ENCODE measurements around the gene CLUH. TPM values are rescaled to one million over a fixed set of nuclear protein-coding genes. Genes with fewer than 3 reads are reported as not detected.

The CLUH gene
- total and polyA plus RNA-seq, 10 donors, result 14.3 to 82.6 (median 49.4) TPM

DNA sequence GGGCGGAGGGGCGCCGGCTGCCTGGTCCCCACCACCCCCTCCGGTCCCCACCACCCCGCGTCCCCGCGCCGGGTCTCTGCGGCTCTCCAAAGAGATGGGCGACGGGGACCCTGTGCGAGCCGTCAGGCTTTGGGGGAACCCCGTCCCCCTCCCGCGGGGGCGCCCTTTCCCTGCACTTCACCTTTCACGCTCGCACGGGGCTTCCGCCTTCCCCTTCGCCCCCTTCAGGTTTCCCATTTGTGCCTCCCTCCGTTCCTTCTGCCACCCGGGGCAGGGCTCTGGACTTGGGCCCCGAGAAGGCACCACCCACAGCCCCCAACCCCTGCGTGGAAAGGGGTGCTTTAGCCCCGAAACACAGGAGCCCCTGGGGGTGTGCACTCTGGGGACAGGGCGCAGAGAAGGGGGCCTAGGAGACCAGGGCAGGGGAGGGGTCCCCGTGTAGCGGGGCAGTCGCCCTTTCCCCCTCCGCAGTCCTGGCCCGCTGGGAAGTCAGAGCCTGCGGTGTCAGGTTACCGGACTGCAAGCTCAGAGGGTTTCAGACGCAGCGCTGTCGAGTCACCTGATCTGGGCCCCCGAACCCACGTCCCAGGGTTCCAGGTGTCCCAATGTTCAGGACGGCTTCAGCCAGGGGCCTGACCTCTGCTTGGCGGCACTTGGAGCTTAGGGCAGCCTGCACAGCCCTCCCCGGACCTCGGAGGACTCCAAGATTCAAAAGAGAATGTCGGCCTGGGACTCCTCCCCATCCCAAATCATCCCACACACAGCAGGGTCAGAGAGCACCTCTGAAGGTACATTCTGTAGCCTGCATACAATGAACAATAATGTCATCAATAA lies 44.5 kb upstream of the CLUH start:
- Histone ChIP-seq H3K4me3 (peak overlapping the region in 2 of 8 donors; percentile 10 to 58), H3K27ac (no peak overlapping the region), H3K4me1 (peaks cover 0 to 14% (median 8%) of the 10 kb centered on the region in 6 donors), H3K36me3 (no peaks in the 10 kb centered on the region), H3K9me3 (no peaks in the 10 kb centered on the region), H3K27me3 (replicated peaks in 1 of 7) (peaks cover 0 to 100% (median 32%) of the 10 kb centered on the region in 7 donors)
- no peak for TF ChIP-seq POLR2AphosphoS5 (IDR thresholded peaks at IDR 0.05)
- TF ChIP-seq, protein P1, sequence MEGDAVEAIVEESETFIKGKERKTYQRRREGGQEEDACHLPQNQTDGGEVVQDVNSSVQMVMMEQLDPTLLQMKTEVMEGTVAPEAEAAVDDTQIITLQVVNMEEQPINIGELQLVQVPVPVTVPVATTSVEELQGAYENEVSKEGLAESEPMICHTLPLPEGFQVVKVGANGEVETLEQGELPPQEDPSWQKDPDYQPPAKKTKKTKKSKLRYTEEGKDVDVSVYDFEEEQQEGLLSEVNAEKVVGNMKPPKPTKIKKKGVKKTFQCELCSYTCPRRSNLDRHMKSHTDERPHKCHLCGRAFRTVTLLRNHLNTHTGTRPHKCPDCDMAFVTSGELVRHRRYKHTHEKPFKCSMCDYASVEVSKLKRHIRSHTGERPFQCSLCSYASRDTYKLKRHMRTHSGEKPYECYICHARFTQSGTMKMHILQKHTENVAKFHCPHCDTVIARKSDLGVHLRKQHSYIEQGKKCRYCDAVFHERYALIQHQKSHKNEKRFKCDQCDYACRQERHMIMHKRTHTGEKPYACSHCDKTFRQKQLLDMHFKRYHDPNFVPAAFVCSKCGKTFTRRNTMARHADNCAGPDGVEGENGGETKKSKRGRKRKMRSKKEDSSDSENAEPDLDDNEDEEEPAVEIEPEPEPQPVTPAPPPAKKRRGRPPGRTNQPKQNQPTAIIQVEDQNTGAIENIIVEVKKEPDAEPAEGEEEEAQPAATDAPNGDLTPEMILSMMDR (IDR thresholded peaks at IDR 0.05 in 8 of 11, conservative IDR thresholded peaks at IDR 0.05 in 3 of 11), result no peak
- TF ChIP-seq POLR2A (IDR thresholded peaks at IDR 0.05), result no peak
- intact Hi-C loops (cut with DNase I; ENCODE audit: low total_unique reads), result no loop called here
- DNase-seq, result no peak
- 3 to 6% (median 4%) methylated on average over 22 to 46 of the region's 46 CpGs for WGBS, 5 donors

GRCh38 chr17:2751491-2751890 lies 39.9 kb upstream of the CLUH start:
- Histone ChIP-seq H3K27me3 (replicated peaks in 1 of 7) (peaks cover 0 to 100% (median 42%) of the 10 kb centered on the region in 7 donors), H3K4me1 (peaks cover 0 to 28% (median 15%) of the 10 kb centered on the region in 6 donors), H3K36me3 (no peaks in the 10 kb centered on the region), H3K9me3 (no peaks in the 10 kb centered on the region), H3K4me3 (no peak overlapping the region), H3K27ac (no peak overlapping the region)
- 71 to 82% (median 74%) methylated on average over 2 of the region's 2 CpGs for WGBS, 5 donors
- TF ChIP-seq POLR2AphosphoS5 (IDR thresholded peaks at IDR 0.05) (no peak), POLR2A (IDR thresholded peaks at IDR 0.05) (no peak)
- TF ChIP-seq, protein P1 (IDR thresholded peaks at IDR 0.05 in 8 of 11, conservative IDR thresholded peaks at IDR 0.05 in 3 of 11), result no peak
- intact Hi-C loops (cut with DNase I; ENCODE audit: low total_unique reads), result no loop called here
- no peak for DNase-seq

DNA sequence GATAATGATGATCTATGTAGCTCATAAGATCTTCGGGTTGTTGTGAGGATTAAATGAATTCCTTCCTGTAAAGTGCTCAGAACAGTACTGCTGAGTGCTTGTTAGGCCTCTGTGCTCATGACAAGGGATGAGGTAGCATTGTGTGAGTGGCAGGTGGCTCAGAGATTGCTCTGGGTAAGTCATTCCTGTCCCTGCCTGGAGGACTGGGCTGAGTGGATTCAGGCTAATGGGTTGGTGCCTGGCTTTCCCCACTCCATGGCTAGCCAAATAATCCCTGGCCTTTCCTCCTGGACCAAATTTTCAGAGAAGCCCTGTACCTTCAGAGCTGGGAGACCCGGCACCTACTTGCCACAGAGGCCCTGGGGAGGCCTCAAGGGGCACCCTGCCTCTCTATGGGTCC lies 39.2 kb upstream of the CLUH start:
- no peaks in the 10 kb centered on the region for H3K9me3 ChIP-seq
- H3K36me3 ChIP-seq, result no peaks in the 10 kb centered on the region
- H3K27ac ChIP-seq, result no peak overlapping the region
- WGBS, 5 donors, result 64 to 93% (median 79%) methylated on average over 2 of the region's 2 CpGs
- intact Hi-C loops (cut with DNase I; ENCODE audit: low total_unique reads), result no loop called here
- H3K27me3 ChIP-seq (replicated peaks in 1 of 7), result peaks cover 0 to 100% (median 36%) of the 10 kb centered on the region in 7 donors
- peaks cover 0 to 20% (median 10%) of the 10 kb centered on the region in 6 donors for H3K4me1 ChIP-seq
- no peak for TF ChIP-seq POLR2A (IDR thresholded peaks at IDR 0.05)
- no peak for DNase-seq
- no peak overlapping the region for H3K4me3 ChIP-seq

GRCh38 chr17:2749784-2750181 lies 38.2 kb upstream of the CLUH start:
- Histone ChIP-seq H3K9me3 (no peaks in the 10 kb centered on the region), H3K27ac (no peak overlapping the region), H3K4me3 (peak overlapping the region in 3 of 8 donors; percentile 7 to 46 (median 17)), H3K4me1 (peaks cover 0 to 14% (median 7%) of the 10 kb centered on the region in 6 donors), H3K36me3 (no peaks in the 10 kb centered on the region), H3K27me3 (replicated peaks in 1 of 7) (peaks cover 0 to 100% (median 27%) of the 10 kb centered on the region in 7 donors)
- WGBS, 5 donors, result 1 to 4% (median 2%) methylated on average over 17 to 35 of the region's 35 CpGs
- TF ChIP-seq POLR2A (IDR thresholded peaks at IDR 0.05), result no peak
- TF ChIP-seq POLR2AphosphoS5 (IDR thresholded peaks at IDR 0.05), result peak in 2 of 3 donors; percentile 21 to 66
- TF ChIP-seq, protein P1 (IDR thresholded peaks at IDR 0.05 in 8 of 11, conservative IDR thresholded peaks at IDR 0.05 in 3 of 11), result no peak
- intact Hi-C loops (cut with DNase I; ENCODE audit: low total_unique reads), result no loop called here
- DNase-seq, result peak; percentile 89
